ENCODE results near the gene SCTR.
A peak's percentile ranks its signal among the peaks of the same experiment; 100 is the strongest.

The SCTR gene

DNA sequence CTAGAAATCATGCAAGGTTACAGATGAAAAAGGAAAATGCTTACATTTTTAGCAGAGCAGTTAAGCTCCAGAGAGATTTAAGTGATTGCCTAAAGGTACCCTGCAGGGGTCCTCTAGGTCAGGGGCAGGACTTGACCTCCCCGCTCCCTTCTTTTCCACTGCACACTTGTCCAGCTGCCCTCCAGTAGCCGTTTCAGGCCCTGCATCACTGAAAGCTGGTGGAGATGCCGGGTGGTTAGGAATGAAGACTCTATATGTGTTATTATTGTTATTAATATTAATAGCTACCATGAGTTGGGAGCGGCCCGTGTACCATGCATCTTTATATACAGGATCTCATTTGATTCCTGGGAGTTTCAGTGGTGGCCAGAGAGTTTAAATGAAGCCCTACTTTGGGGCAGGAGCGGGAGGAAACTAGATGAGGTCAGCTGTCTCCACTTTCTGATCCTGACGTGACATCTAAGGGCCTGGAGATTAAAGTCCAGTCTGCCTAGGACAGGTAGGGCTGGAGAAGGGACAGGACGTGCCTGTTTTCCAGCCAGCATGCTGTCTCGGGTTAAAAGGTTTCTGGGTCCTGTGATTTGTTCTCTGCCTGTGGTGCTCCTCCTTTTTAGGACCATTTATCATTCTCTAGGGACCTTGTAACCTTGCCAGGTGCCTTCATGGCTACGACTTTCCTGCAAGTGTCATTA lies 90.5 kb downstream of the SCTR start:
- H3K36me3 ChIP-seq (ENCODE audit: control insufficient read depth, insufficient read depth, low read length), result peaks cover 8% of the 10 kb centered on the region; the same call in 1 of the 2 replicates
- no peak overlapping the region for H3K27ac ChIP-seq (ENCODE audit: low read depth, low read length)
- no peak overlapping the region for H3K9ac ChIP-seq (ENCODE audit: low read depth, low read length)
- H3K4me3 ChIP-seq (ENCODE audit: low read depth, low read length), result no peak overlapping the region
- peaks cover 37% of the 10 kb centered on the region for H3K4me1 ChIP-seq (ENCODE audit: control insufficient read depth, insufficient read depth, low read length)
- no peaks in the 10 kb centered on the region for H3K9me3 ChIP-seq (ENCODE audit: control insufficient read depth, insufficient read depth, low read length)
- H3K27me3 ChIP-seq (ENCODE audit: control insufficient read depth, insufficient read depth, low read length), result peaks cover 14% of the 10 kb centered on the region

DNA sequence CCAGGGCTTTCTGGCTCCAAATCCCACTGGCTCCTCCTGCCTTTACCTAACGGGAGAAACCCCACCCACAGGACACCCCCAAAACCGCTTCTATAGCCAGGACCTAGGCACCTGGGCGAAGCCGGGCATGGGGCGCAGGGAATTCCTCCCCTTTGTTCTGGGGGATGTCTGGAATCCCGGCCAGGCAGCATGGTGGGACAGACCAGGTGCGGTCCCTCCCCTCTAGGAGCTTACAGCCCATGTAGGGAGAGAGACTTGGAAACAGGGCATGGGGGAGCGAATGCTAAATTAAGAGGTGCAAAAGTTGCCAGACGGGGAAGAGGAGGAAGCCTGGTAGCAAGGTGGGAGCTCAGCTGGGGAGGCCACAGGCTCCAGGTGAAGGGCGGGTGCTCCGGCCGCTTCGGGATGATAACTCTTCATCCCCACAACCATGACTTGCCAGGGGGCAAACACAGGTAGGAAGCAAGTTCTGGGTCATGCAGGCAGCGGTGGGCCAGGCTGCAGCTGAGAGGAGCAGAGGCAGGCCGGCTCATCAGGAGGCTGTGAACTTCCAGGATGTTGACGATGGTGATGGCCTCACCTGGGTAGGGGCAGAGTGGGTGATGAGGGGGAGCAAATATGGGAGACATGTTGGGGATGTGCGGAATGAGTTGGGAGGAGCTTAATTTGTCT lies 91.3 kb downstream of the SCTR start:
- Histone ChIP-seq H3K4me1 (ENCODE audit: control insufficient read depth, insufficient read depth, low read length) (peaks cover 37% of the 10 kb centered on the region), H3K36me3 (ENCODE audit: control insufficient read depth, insufficient read depth, low read length) (peaks cover 8% of the 10 kb centered on the region; the same call in 1 of the 2 replicates), H3K9ac (ENCODE audit: low read depth, low read length) (no peak overlapping the region), H3K27ac (ENCODE audit: low read depth, low read length) (no peak overlapping the region), H3K4me3 (ENCODE audit: low read depth, low read length) (peak overlapping the region; percentile 79), H3K27me3 (ENCODE audit: control insufficient read depth, insufficient read depth, low read length) (peaks cover 14% of the 10 kb centered on the region), H3K9me3 (ENCODE audit: control insufficient read depth, insufficient read depth, low read length) (no peaks in the 10 kb centered on the region)

- no peaks in the 10 kb centered on the region for H3K9me3 ChIP-seq (ENCODE audit: control insufficient read depth, insufficient read depth, low read length)
- peak overlapping the region; percentile 46 for H3K27ac ChIP-seq (ENCODE audit: low read depth, low read length)
- H3K4me3 ChIP-seq (ENCODE audit: low read depth, low read length), result peak overlapping the region; percentile 79
- peaks cover 16% of the 10 kb centered on the region for H3K27me3 ChIP-seq (ENCODE audit: control insufficient read depth, insufficient read depth, low read length)
- peak overlapping the region; percentile 59; the same call in 1 of the 2 replicates for H3K9ac ChIP-seq (ENCODE audit: low read depth, low read length)
- peaks cover 37% of the 10 kb centered on the region for H3K4me1 ChIP-seq (ENCODE audit: control insufficient read depth, insufficient read depth, low read length)
- H3K36me3 ChIP-seq (ENCODE audit: control insufficient read depth, insufficient read depth, low read length), result peaks cover 3% of the 10 kb centered on the region; the same call in 1 of the 2 replicates
Observed at GRCh38 chr2:119431976-119432850, 92.1 kb downstream of the SCTR start.

- Histone ChIP-seq H3K27me3 (ENCODE audit: control insufficient read depth, insufficient read depth, low read length) (peaks cover 19% of the 10 kb centered on the region), H3K36me3 (ENCODE audit: control insufficient read depth, insufficient read depth, low read length) (no peaks in the 10 kb centered on the region), H3K27ac (ENCODE audit: low read depth, low read length) (peak within 1 kb of the TSS; percentile 79), H3K4me1 (ENCODE audit: control insufficient read depth, insufficient read depth, low read length) (peaks cover 44% of the 10 kb centered on the region), H3K9ac (ENCODE audit: low read depth, low read length) (peak within 1 kb of the TSS; percentile 61), H3K4me3 (ENCODE audit: low read depth, low read length) (peak within 1 kb of the TSS; percentile 79), H3K9me3 (ENCODE audit: control insufficient read depth, insufficient read depth, low read length) (no peaks in the 10 kb centered on the region)
Observed at GRCh38 chr2:119431155-119431975, 92.9 kb downstream of the SCTR start, which contains the start of gene TMEM37. Gene TMEM37, plus strand, starts transcription at chr2:119431854. Its CDS starts 50 bp downstream, at chr2:119431904.

GRCh38 chr2:119430023-119430498 lies 94.2 kb downstream of the SCTR start:
- Histone ChIP-seq H3K36me3 (ENCODE audit: control insufficient read depth, insufficient read depth, low read length) (no peaks in the 10 kb centered on the region), H3K4me1 (ENCODE audit: control insufficient read depth, insufficient read depth, low read length) (peaks cover 40% of the 10 kb centered on the region), H3K4me3 (ENCODE audit: low read depth, low read length) (no peak overlapping the region), H3K9ac (ENCODE audit: low read depth, low read length) (no peak overlapping the region), H3K27ac (ENCODE audit: low read depth, low read length) (no peak overlapping the region), H3K9me3 (ENCODE audit: control insufficient read depth, insufficient read depth, low read length) (no peaks in the 10 kb centered on the region), H3K27me3 (ENCODE audit: control insufficient read depth, insufficient read depth, low read length) (peaks cover 19% of the 10 kb centered on the region)

DNA sequence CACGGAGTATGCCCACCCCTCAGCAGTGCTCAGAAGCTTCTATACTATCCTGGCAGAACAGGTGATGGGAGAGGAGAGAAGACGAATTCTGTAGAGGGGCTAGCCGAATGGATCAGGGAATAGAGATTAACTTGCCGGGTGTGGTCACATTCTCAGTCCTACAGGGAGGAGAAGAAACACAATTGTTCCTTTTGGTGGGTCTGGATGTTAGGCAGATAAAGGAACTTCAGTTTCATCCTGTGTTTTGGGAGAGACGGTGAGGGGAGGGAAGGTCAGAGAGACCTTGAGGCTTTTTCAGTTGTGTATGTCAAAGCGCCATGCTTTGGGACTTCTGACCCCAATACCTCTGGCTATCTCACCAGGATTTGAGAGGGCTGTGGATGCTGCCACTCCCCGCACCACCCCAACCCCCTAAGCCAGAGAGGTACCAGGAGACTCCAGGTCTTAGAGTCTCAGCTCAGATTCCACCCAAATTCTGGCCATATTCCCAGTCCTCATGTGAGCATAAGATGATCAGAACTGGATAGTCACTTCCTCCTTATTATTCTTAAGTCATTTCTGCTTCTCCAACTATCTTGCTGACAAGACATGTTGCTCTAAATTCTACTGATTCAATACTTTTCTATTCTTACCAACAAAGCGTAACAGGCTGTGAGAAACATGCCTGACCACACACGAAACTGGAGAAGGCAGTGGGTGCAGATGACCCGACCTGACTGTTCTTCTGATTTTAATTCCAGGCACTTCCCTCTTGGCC lies 94.9 kb downstream of the SCTR start:
- Histone ChIP-seq H3K9ac (ENCODE audit: low read depth, low read length) (no peak overlapping the region), H3K4me3 (ENCODE audit: low read depth, low read length) (no peak overlapping the region), H3K9me3 (ENCODE audit: control insufficient read depth, insufficient read depth, low read length) (no peaks in the 10 kb centered on the region), H3K27me3 (ENCODE audit: control insufficient read depth, insufficient read depth, low read length) (peaks cover 19% of the 10 kb centered on the region), H3K27ac (ENCODE audit: low read depth, low read length) (no peak overlapping the region), H3K4me1 (ENCODE audit: control insufficient read depth, insufficient read depth, low read length) (peaks cover 33% of the 10 kb centered on the region), H3K36me3 (ENCODE audit: control insufficient read depth, insufficient read depth, low read length) (no peaks in the 10 kb centered on the region)

DNA sequence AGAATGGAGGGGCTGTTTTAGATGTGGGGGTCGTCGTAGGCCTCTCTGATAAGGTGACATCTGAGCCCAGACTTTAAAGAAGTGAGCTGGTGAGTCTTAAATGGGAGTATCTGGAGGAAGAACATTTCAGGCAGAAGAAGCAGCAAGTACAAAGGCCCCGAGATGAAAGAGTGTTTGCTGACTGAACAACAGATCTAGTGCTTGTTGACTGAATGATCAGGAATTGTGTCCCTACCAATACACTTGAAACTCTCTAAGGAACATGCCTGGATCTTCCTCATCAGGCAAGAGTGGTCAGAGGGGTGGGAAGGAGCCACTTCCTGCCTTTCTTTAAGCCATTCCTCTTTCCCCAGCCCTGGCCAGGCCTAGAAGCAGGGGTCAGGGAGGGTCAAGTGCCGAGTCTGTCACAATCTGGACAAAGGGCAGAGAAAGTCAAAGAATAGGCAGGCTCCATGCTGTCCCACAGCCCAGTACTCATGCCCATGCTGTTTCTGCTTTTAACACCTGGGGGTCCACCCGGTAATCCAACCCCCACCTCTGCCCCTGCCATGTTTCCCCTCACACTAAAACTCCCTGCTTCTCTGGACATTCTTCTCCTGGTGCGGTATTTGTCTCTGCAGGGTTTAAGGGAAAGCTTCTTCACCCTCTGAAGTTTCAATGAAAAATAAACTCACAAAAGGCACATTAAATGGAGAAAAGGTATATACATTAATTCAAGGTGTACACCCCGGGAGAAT lies 95.6 kb downstream of the SCTR start:
- H3K27ac ChIP-seq (ENCODE audit: low read depth, low read length), result no peak overlapping the region
- H3K27me3 ChIP-seq (ENCODE audit: control insufficient read depth, insufficient read depth, low read length), result peaks cover 19% of the 10 kb centered on the region
- H3K9me3 ChIP-seq (ENCODE audit: control insufficient read depth, insufficient read depth, low read length), result no peaks in the 10 kb centered on the region
- no peak overlapping the region for H3K4me3 ChIP-seq (ENCODE audit: low read depth, low read length)
- H3K4me1 ChIP-seq (ENCODE audit: control insufficient read depth, insufficient read depth, low read length), result peaks cover 26% of the 10 kb centered on the region
- no peak overlapping the region for H3K9ac ChIP-seq (ENCODE audit: low read depth, low read length)
- H3K36me3 ChIP-seq (ENCODE audit: control insufficient read depth, insufficient read depth, low read length), result no peaks in the 10 kb centered on the region

DNA sequence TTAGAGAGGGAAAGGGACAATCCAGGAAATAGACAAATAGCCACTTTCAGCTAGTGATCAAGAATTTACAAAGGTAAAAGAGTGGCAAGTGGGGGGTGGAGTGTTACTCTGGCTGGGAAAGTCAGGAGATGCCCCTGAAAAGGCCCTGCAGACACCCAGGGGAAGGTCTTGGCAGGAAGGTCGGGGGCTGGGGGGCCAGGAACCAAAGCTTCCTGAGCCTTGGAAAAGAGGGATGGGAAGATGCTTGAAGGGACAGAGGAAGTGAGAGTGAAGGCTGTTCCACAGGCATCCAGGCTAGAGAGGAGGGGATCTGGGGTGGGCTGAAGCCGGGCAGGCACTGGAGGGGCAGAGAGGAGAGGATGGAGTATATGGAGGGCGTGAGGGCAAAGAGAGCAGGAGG lies 96.5 kb downstream of the SCTR start:
- no peak overlapping the region for H3K4me3 ChIP-seq (ENCODE audit: low read depth, low read length)
- no peaks in the 10 kb centered on the region for H3K9me3 ChIP-seq (ENCODE audit: control insufficient read depth, insufficient read depth, low read length)
- peaks cover 17% of the 10 kb centered on the region for H3K4me1 ChIP-seq (ENCODE audit: control insufficient read depth, insufficient read depth, low read length)
- H3K27me3 ChIP-seq (ENCODE audit: control insufficient read depth, insufficient read depth, low read length), result peaks cover 18% of the 10 kb centered on the region
- no peak overlapping the region for H3K9ac ChIP-seq (ENCODE audit: low read depth, low read length)
- no peak overlapping the region for H3K27ac ChIP-seq (ENCODE audit: low read depth, low read length)
- H3K36me3 ChIP-seq (ENCODE audit: control insufficient read depth, insufficient read depth, low read length), result no peaks in the 10 kb centered on the region

DNA sequence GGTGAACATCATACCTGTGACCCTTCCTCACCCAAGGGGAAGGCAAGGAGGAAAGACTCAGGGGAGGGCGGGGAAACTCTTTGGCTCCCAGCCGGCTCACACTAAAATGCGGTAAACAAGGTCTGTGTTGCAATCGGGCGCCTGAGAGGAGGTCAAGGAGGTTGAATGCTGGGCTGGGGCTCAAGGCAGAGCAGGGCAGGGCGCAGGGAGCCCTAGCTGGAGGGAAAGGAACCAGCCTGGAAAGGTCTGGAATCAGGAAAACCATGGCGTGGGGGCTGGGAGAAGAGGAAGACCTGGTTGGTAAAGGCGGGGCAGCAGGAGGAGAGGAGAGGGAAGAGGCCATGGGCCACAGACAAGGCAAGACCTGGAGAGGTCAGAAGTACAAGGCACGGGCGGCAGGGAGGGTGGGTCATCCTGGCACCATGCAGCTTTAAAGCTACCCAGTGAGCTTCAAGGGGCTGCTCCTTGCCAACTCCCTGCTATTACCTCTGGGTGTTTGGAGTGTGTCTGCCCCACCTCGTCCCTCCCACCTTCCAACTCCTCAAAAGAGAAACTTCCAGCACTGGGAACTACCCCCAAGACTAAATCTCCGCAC lies 97.4 kb downstream of the SCTR start:
- Histone ChIP-seq H3K27me3 (ENCODE audit: control insufficient read depth, insufficient read depth, low read length) (peaks cover 12% of the 10 kb centered on the region), H3K4me1 (ENCODE audit: control insufficient read depth, insufficient read depth, low read length) (peaks cover 23% of the 10 kb centered on the region), H3K9ac (ENCODE audit: low read depth, low read length) (no peak overlapping the region), H3K9me3 (ENCODE audit: control insufficient read depth, insufficient read depth, low read length) (no peaks in the 10 kb centered on the region), H3K36me3 (ENCODE audit: control insufficient read depth, insufficient read depth, low read length) (no peaks in the 10 kb centered on the region), H3K27ac (ENCODE audit: low read depth, low read length) (no peak overlapping the region), H3K4me3 (ENCODE audit: low read depth, low read length) (no peak overlapping the region)

Measured in HUES48 (cell line).